Suppressor macrophage (primary cell): ENCODE results near the gene LDAH.

Experiments
- DNase-seq, 4 experiments: peaks; one replicate each; pipeline ENCODE4 v3.0.0-alpha.2; 2020 to 2022

The LDAH gene

GRCh38 chr2:20650877-20651730 lies 171.8 kb downstream of the LDAH start, which contains the start of gene HS1BP3:
HS1BP3 (minus strand) TSS chr2:20651098; CDS start chr2:20651063, 35 bp downstream.
- peak; percentile 92 to 97 (median 96) for DNase-seq

GRCh38 chr2:20650393-20650876 lies 172.5 kb downstream of the LDAH start:
- peak; percentile 49 to 64 (median 58) for DNase-seq

GRCh38 chr2:20649976-20650375 lies 172.9 kb downstream of the LDAH start:
- DNase-seq = no peak

GRCh38 chr2:20649576-20649975 lies 173.3 kb downstream of the LDAH start:
- DNase-seq = peak; percentile 54 to 80 (median 74)

GRCh38 chr2:20648831-20649230 lies 174.1 kb downstream of the LDAH start:
- no peak for DNase-seq

GRCh38 chr2:20648206-20648605 lies 174.7 kb downstream of the LDAH start:
- peak in 3 of 4 experiments; percentile 23 to 36 (median 32) for DNase-seq

- DNase-seq = no peak
Measured at GRCh38 chr2:20647738-20648137, 175.2 kb downstream of the LDAH start.

- DNase-seq = no peak
Measured at GRCh38 chr2:20647211-20647610, 175.7 kb downstream of the LDAH start.

GRCh38 chr2:20646446-20646845 lies 176.5 kb downstream of the LDAH start:
- DNase-seq = no peak

GRCh38 chr2:20645761-20646160 lies 177.1 kb downstream of the LDAH start:
- no peak for DNase-seq

GRCh38 chr2:20645301-20645701 lies 177.6 kb downstream of the LDAH start:
- DNase-seq = no peak

- DNase-seq = no peak
Measured at GRCh38 chr2:20643826-20644225, 179.1 kb downstream of the LDAH start.

- no peak for DNase-seq
Measured at GRCh38 chr2:20643060-20643459, 179.8 kb downstream of the LDAH start.

- peak; percentile 74 to 87 (median 84) for DNase-seq
Measured at GRCh38 chr2:20642055-20642971, 180.6 kb downstream of the LDAH start.

GRCh38 chr2:20641123-20641985 lies 181.5 kb downstream of the LDAH start:
- DNase-seq = no peak

- no peak for DNase-seq
Measured at GRCh38 chr2:20640411-20641122, 182.3 kb downstream of the LDAH start.

GRCh38 chr2:20638646-20639430 lies 184.1 kb downstream of the LDAH start:
- DNase-seq = no peak

- no peak for DNase-seq
Measured at GRCh38 chr2:20638014-20638413, 184.9 kb downstream of the LDAH start.

- no peak for DNase-seq
Measured at GRCh38 chr2:20637147-20637546, 185.8 kb downstream of the LDAH start.
